Liver (tissue), 3 donors: ENCODE measurements around the gene OR51I1.

Experiments
- ATF3 ChIP-seq: IDR thresholded peaks from 2 replicates; pipeline ENCODE4 v1.6.1; 2016; ENCODE audit warnings: antibody characterized with exemption
- CTCF ChIP-seq: fragments of 150-350 bp; IDR thresholded peaks from 2 replicates; pipeline ENCODE4 v1.5.1; 2017; ENCODE audit warnings: improper control_type of control experiment, low read depth, low read length; ENCODE audit not compliant: missing input control
- GABPA ChIP-seq, 2 donors: IDR thresholded peaks in 1 of 2; conservative IDR thresholded peaks in 1 of 2; 2 replicates each; pipeline ENCODE4 v1.6.1; 2016; ENCODE audit warnings: antibody characterized with exemption in 2 of 2, mild to moderate bottlenecking in 1 of 2, moderate library complexity in 1 of 2
- MAX ChIP-seq: IDR thresholded peaks from 2 replicates; pipeline ENCODE4 v1.6.1; 2016; ENCODE audit warnings: antibody characterized with exemption
- NR2F2 ChIP-seq: IDR thresholded peaks from 2 replicates; pipeline ENCODE4 v1.6.1; 2016; ENCODE audit warnings: antibody characterized with exemption
- RAD21 ChIP-seq, 2 donors: IDR thresholded peaks; 2 replicates each; pipeline ENCODE4 v1.6.1; 2016; ENCODE audit warnings: antibody characterized with exemption in 2 of 2, mild to moderate bottlenecking in 2 of 2
- REST ChIP-seq: IDR thresholded peaks from 2 replicates; pipeline ENCODE4 v1.6.1; 2016; ENCODE audit warnings: antibody characterized with exemption, mild to moderate bottlenecking
- RXRA ChIP-seq, 2 donors: IDR thresholded peaks; 2 replicates each; pipeline ENCODE4 v1.6.1; 2017 to 2018; ENCODE audit warnings: antibody characterized with exemption in 2 of 2, mild to moderate bottlenecking in 1 of 2
- TAF1 ChIP-seq: conservative IDR thresholded peaks from 2 replicates; pipeline ENCODE4 v1.6.1; 2016; ENCODE audit warnings: antibody characterized with exemption, mild to moderate bottlenecking
- YY1 ChIP-seq: IDR thresholded peaks from 2 replicates; pipeline ENCODE4 v1.6.1; 2016; ENCODE audit warnings: antibody characterized with exemption, mild to moderate bottlenecking
- donor health status: healthy.
- donor health status: healthy.

GRCh38 chr11:5441414-5441813 lies at the start of gene OR51I1:
- TF ChIP-seq REST (no peak), CTCF (no peak), ATF3 (no peak), RAD21 (IDR thresholded peaks at IDR 0.05) (no peak), TAF1 (no peak), MAX (no peak), YY1 (no peak), RXRA (IDR thresholded peaks at IDR 0.05) (no peak), NR2F2 (no peak), GABPA (IDR thresholded peaks at IDR 0.05 in 1 of 2, conservative IDR thresholded peaks at IDR 0.05 in 1 of 2) (no peak)
